ENCODE measurements around the gene LRFN2.

GRCh38 chr6:40461643-40462042 lies 125.5 kb downstream of the LRFN2 start:
- TF ChIP-seq CTCF (IDR thresholded peaks at IDR 0.05) (no peak), POLR2A (IDR thresholded peaks at IDR 0.05) (no peak), POLR2AphosphoS5 (IDR thresholded peaks at IDR 0.05) (no peak)
